ENCODE measurements around the gene COPZ2. TPM values are rescaled to one million over a fixed set of nuclear protein-coding genes. Genes with fewer than 3 reads are reported as not detected.

Gene COPZ2
- total RNA-seq, 1 donor from 2014 or later, result not detected

GRCh38 chr17:47987240-47987835 lies 50.3 kb downstream of the COPZ2 start:
- H3K36me3 Mint-ChIP-seq (ENCODE audit: low read depth, unreplicated experiment), result peaks cover 8% of the 10 kb centered on the region
- peaks cover 3% of the 10 kb centered on the region for H3K27me3 Mint-ChIP-seq (ENCODE audit: unreplicated experiment)
- peaks cover 9% of the 10 kb centered on the region for H3K4me1 Mint-ChIP-seq (ENCODE audit: unreplicated experiment)
- no peak overlapping the region for H3K4me3 Mint-ChIP-seq (ENCODE audit: unreplicated experiment)
- H3K9me3 Mint-ChIP-seq (ENCODE audit: unreplicated experiment), result no peaks in the 10 kb centered on the region
- no peak for TF ChIP-seq CTCF (IDR thresholded peaks at IDR 0.05; ENCODE audit: unreplicated experiment)
- no peak for DNase-seq (ENCODE audit: low spot score)
- H3K27ac Mint-ChIP-seq (ENCODE audit: unreplicated experiment), result no peak overlapping the region

GRCh38 chr17:47986520-47986919 lies 51.1 kb downstream of the COPZ2 start:
- Mint-ChIP-seq H3K27ac (ENCODE audit: unreplicated experiment) (no peak overlapping the region), H3K9me3 (ENCODE audit: unreplicated experiment) (no peaks in the 10 kb centered on the region), H3K4me1 (ENCODE audit: unreplicated experiment) (peaks cover 9% of the 10 kb centered on the region), H3K27me3 (ENCODE audit: unreplicated experiment) (peaks cover 3% of the 10 kb centered on the region), H3K36me3 (ENCODE audit: low read depth, unreplicated experiment) (peaks cover 8% of the 10 kb centered on the region), H3K4me3 (ENCODE audit: unreplicated experiment) (no peak overlapping the region)
- no peak for DNase-seq (ENCODE audit: low spot score)
- TF ChIP-seq CTCF (IDR thresholded peaks at IDR 0.05; ENCODE audit: unreplicated experiment), result no peak

GRCh38 chr17:47983492-47984223 lies 53.9 kb downstream of the COPZ2 start:
- Mint-ChIP-seq H3K36me3 (ENCODE audit: low read depth, unreplicated experiment) (peaks cover 28% of the 10 kb centered on the region), H3K9me3 (ENCODE audit: unreplicated experiment) (no peaks in the 10 kb centered on the region), H3K27ac (ENCODE audit: unreplicated experiment) (no peak overlapping the region), H3K4me1 (ENCODE audit: unreplicated experiment) (peaks cover 2% of the 10 kb centered on the region), H3K27me3 (ENCODE audit: unreplicated experiment) (peaks cover 5% of the 10 kb centered on the region), H3K4me3 (ENCODE audit: unreplicated experiment) (peak overlapping the region; percentile 7)
- no peak for DNase-seq (ENCODE audit: low spot score)
- TF ChIP-seq CTCF (IDR thresholded peaks at IDR 0.05; ENCODE audit: unreplicated experiment), result no peak

GRCh38 chr17:47982645-47983390 lies 54.8 kb downstream of the COPZ2 start:
- H3K27me3 Mint-ChIP-seq (ENCODE audit: unreplicated experiment), result peaks cover 6% of the 10 kb centered on the region
- H3K9me3 Mint-ChIP-seq (ENCODE audit: unreplicated experiment), result no peaks in the 10 kb centered on the region
- no peak overlapping the region for H3K27ac Mint-ChIP-seq (ENCODE audit: unreplicated experiment)
- TF ChIP-seq CTCF (IDR thresholded peaks at IDR 0.05; ENCODE audit: unreplicated experiment), result no peak
- H3K36me3 Mint-ChIP-seq (ENCODE audit: low read depth, unreplicated experiment), result peaks cover 28% of the 10 kb centered on the region
- no peak for DNase-seq (ENCODE audit: low spot score)
- no peak overlapping the region for H3K4me3 Mint-ChIP-seq (ENCODE audit: unreplicated experiment)
- H3K4me1 Mint-ChIP-seq (ENCODE audit: unreplicated experiment), result peaks cover 2% of the 10 kb centered on the region
